Endothelial cell (in vitro differentiated cells): Measurements from ENCODE around the gene AGPAT3. TPM values are rescaled to one million over a fixed set of nuclear protein-coding genes. Genes with fewer than 3 reads are reported as not detected.

Experiments
- DNase-seq: peaks from one replicate; pipeline ENCODE4 v3.0.0; 2021; ENCODE audit warnings: low spot score
- H3K27ac Mint-ChIP-seq: one replicate; pipeline ENCODE4 v1.8.0; 2021; ENCODE audit warnings: mixed read lengths, inconsistent platforms; ENCODE audit not compliant: unreplicated experiment
- H3K27me3 Mint-ChIP-seq: one replicate; pipeline ENCODE4 v1.8.0; 2021; ENCODE audit warnings: mild to moderate bottlenecking, moderate library complexity, mixed read lengths, inconsistent platforms; ENCODE audit not compliant: unreplicated experiment
- H3K36me3 Mint-ChIP-seq: one replicate; pipeline ENCODE4 v1.8.0; 2021; ENCODE audit warnings: mild to moderate bottlenecking, low read depth, mixed read lengths, inconsistent platforms; ENCODE audit not compliant: unreplicated experiment
- H3K4me1 Mint-ChIP-seq: one replicate; pipeline ENCODE4 v1.8.0; 2021; ENCODE audit warnings: mild to moderate bottlenecking, mixed read lengths, inconsistent platforms; ENCODE audit not compliant: unreplicated experiment
- H3K4me3 Mint-ChIP-seq: one replicate; pipeline ENCODE4 v1.8.0; 2021; ENCODE audit warnings: mild to moderate bottlenecking, mixed read lengths, inconsistent platforms; ENCODE audit not compliant: unreplicated experiment
- H3K9me3 Mint-ChIP-seq: one replicate; pipeline ENCODE4 v1.8.0; 2021; ENCODE audit warnings: mixed read lengths, inconsistent platforms; ENCODE audit not compliant: unreplicated experiment
- CTCF ChIP-seq: fragments of 200-600 bp; sonication (generic); IDR thresholded peaks from one replicate; pipeline ENCODE4 v1.5.0; 2021; ENCODE audit warnings: antibody characterized with exemption; ENCODE audit not compliant: unreplicated experiment
- total RNA-seq: library from RNA; stranded (reverse); fragmentation: NEBNext Ultra II Directional; extraction: Animal tissue kit (Norgen Biotek cat#: 25700); gene quantifications from one replicate; pipeline ENCODE4 v1.2.1, GENCODE V29; 2021; ENCODE audit not compliant: unreplicated experiment

The AGPAT3 gene
- total RNA-seq, 1 donor from 2014 or later: 22.6 TPM

GRCh38 chr21:44035244-44035643 lies 170.2 kb downstream of the AGPAT3 start:
- no peak for DNase-seq

More at GRCh38 chr21:44035244-44035643, 170.2 kb downstream of the AGPAT3 start:
- no peaks in the 10 kb centered on the region for H3K9me3 Mint-ChIP-seq
- H3K4me1 Mint-ChIP-seq: no peaks in the 10 kb centered on the region
- H3K4me3 Mint-ChIP-seq: no peak overlapping the region
- peaks cover 14% of the 10 kb centered on the region for H3K36me3 Mint-ChIP-seq
- H3K27ac Mint-ChIP-seq: no peak overlapping the region
- TF ChIP-seq CTCF: no peak
- H3K27me3 Mint-ChIP-seq: peaks cover 2% of the 10 kb centered on the region

Other genes with a start within 250 kb of the AGPAT3 start
- 2.3 TPM for gene HSF2BP, start 205.7 kb upstream of the AGPAT3 start, total RNA-seq
- gene RRP1B, start 205.7 kb upstream of the AGPAT3 start, total RNA-seq: 33.8 TPM
- 72.0 TPM for gene PDXK, start 146.1 kb upstream of the AGPAT3 start, total RNA-seq
- gene CSTB, start 88.9 kb upstream of the AGPAT3 start, total RNA-seq: 66.5 TPM
- gene RRP1, start 75.6 kb upstream of the AGPAT3 start, total RNA-seq: 21.0 TPM
- 28.4 TPM for gene TRAPPC10, start 147.1 kb downstream of the AGPAT3 start, total RNA-seq
- 11.0 TPM for gene PWP2, start 242.2 kb downstream of the AGPAT3 start, total RNA-seq